H1 (cell line): ENCODE results near the gene NECTIN1. TPM values are rescaled to one million over a fixed set of nuclear protein-coding genes. Genes with fewer than 3 reads are reported as not detected.

Source experiments
- ATF3 ChIP-seq: IDR thresholded peaks from 2 replicates; pipeline ENCODE4 v1.6.1; 2011; ENCODE audit warnings: low read depth, mild to moderate bottlenecking, low read length; ENCODE audit not compliant: insufficient read depth
- CHD7 ChIP-seq: fragments of 300-600 bp; sonication (generic); IDR thresholded peaks from 2 replicates; pipeline ENCODE4 v1.7.1; 2012; ENCODE audit warnings: low read length, moderate library complexity, mild to moderate bottlenecking, inconsistent platforms; ENCODE audit not compliant: insufficient replicate concordance
- JUND ChIP-seq: IDR thresholded peaks from 2 replicates; pipeline ENCODE4 v1.6.1; 2011; ENCODE audit warnings: mild to moderate bottlenecking, improper control_type of control experiment, low read length
- POLR2AphosphoS5 ChIP-seq: IDR thresholded peaks from 2 replicates; pipeline ENCODE4 v1.6.1; 2011; ENCODE audit warnings: low read depth, low read length
- polyA plus RNA-seq, 7 experiments: library from polyadenylated mRNA; depleted of rRNA in 3 of 7; stranded (reverse) in 5 of 7; unstranded in 2 of 7; fragments of >200 nt in 5 of 7; fragments of 200-250 nt in 2 of 7; gene quantifications; 1 replicate in 5 of 7; 2 replicates in 1 of 7; 4 replicates in 1 of 7; pipeline versions ENCODE4 v1.2.1 to v1.2.3, GENCODE V29; 2011 to 2013; ENCODE audit warnings: missing spikeins in 2 of 7, mixed read lengths in 2 of 7
- total RNA-seq: library from RNA; stranded (reverse); fragmentation: NEBNext Ultra II Directional; extraction: Animal tissue kit (Norgen Biotek cat#: 25700); gene quantifications from 2 replicates; pipeline ENCODE4 v1.2.1, GENCODE V29; 2021

NECTIN1 gene
- total and polyA plus RNA-seq, 2 of the 8 experiments (the other 6 are each of a cell fraction or from before 2014, with no cell fraction given) = 43.2 to 97.7 TPM

DNA sequence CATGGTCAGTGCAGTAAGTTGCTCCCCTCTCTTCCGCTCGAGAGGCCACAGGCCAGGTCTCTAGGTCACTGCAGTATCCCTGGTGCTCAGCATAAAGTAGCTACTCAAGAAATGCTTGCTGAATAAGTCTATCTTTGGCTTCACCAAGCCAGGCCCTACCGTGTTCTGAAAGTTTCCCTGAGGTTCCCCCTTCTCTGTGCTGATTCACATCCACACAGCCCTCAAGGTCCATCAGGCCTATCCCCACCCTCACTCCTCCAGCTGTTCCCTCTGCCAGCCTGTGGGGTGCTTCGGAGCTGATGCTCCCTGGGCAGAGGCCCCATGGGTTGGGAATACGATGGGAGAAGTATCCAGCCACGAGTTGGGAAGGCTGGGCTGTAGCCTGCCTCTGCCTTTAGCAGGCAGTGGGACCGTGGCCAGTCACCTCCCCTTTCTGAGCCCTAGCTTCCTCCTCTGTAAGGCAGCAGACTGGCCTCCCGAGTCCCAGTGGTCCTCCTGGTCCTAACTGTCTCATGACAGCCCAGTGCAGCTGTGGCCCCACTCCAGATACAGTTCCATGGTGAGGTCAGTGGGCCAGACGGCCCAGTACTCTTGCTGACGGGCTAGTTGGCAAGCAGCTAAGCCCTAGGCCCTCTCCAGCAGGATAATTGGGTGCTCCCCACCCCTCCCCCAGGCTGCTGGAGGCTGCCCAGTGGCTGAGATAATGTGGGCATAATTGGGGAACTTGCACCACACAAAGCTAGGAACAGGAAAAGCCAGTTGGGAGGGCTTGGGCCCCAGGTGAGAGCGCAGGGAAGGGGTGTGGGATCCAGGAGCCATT lies 48.2 kb downstream of the NECTIN1 start (continued):
- no peak for TF ChIP-seq CHD7
- TF ChIP-seq POLR2AphosphoS5 = no peak
- TF ChIP-seq ATF3 = no peak
- TF ChIP-seq JUND = no peak
